ENCODE measurements around the gene ANAPC10.

The ANAPC10 gene

DNA sequence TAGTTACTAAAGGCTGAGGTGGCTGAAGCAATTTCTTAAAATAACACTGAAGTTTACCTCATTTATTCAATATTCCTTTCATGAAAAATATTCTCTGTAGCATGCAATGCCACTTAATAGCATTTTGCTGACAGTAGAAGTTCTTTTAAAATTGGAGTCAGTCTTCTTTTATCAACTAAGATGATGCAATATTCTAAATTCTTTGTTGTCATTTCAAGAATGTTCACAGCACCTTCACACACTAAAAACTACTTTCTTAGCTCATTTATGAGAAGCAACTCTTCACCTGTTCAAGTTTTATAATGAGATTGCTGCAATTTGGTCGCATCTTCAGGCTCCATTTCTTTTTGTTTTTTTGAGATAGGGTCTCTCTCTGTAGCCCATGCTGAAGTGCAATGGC lies 48.8 kb downstream of the ANAPC10 start:
- TF ChIP-seq, protein P1, sequence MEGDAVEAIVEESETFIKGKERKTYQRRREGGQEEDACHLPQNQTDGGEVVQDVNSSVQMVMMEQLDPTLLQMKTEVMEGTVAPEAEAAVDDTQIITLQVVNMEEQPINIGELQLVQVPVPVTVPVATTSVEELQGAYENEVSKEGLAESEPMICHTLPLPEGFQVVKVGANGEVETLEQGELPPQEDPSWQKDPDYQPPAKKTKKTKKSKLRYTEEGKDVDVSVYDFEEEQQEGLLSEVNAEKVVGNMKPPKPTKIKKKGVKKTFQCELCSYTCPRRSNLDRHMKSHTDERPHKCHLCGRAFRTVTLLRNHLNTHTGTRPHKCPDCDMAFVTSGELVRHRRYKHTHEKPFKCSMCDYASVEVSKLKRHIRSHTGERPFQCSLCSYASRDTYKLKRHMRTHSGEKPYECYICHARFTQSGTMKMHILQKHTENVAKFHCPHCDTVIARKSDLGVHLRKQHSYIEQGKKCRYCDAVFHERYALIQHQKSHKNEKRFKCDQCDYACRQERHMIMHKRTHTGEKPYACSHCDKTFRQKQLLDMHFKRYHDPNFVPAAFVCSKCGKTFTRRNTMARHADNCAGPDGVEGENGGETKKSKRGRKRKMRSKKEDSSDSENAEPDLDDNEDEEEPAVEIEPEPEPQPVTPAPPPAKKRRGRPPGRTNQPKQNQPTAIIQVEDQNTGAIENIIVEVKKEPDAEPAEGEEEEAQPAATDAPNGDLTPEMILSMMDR (conservative IDR thresholded peaks at IDR 0.05; ENCODE audit: low read depth, low read length), result no peak
- H3K4me1 ChIP-seq (ENCODE audit: low read depth, poor library complexity, severe bottlenecking), result peaks cover 34% of the 10 kb centered on the region
- H3K4me3 ChIP-seq (IDR thresholded peaks at IDR 0.05; ENCODE audit: insufficient read depth, low read depth, low read length), result no peak overlapping the region
- H3K36me3 ChIP-seq (ENCODE audit: insufficient read depth), result no peaks in the 10 kb centered on the region
- H2AFZ ChIP-seq (ENCODE audit: low read depth), result no peak overlapping the region
- no peaks in the 10 kb centered on the region for H3K27me3 ChIP-seq (ENCODE audit: insufficient read depth, low read depth)
- 0 out of 2 replicates have a peak, but pooled peaks cover 6% of the 10 kb centered on the region for H3K79me2 ChIP-seq (ENCODE audit: insufficient read depth, low read depth)
- H3K4me2 ChIP-seq, result no peak overlapping the region
- H4K20me1 ChIP-seq (ENCODE audit: insufficient read depth), result no peaks in the 10 kb centered on the region
- no peak overlapping the region for H3K9ac ChIP-seq
- no peak overlapping the region for H3K27ac ChIP-seq

DNA sequence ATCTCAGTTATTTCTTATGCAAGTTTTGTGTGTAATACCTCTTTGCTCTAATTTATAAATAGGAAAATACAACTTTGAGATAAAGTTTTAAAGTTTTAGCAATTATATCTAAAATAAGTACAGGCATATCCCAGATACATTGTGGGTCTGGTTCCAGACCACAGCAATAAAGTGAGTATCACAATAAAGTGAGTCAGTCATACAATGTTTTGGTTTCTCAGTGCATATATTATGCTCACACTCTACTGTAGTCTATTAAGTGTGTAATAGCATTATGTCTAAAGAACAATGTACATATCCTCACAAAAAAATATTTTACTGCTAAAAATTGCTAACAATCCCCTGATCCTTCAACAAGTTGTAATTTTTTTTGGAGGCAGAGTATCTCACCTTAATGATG lies 49.2 kb downstream of the ANAPC10 start:
- H3K27ac ChIP-seq, result no peak overlapping the region
- no peaks in the 10 kb centered on the region for H3K27me3 ChIP-seq (ENCODE audit: insufficient read depth, low read depth)
- H3K4me3 ChIP-seq (IDR thresholded peaks at IDR 0.05; ENCODE audit: insufficient read depth, low read depth, low read length), result no peak overlapping the region
- TF ChIP-seq, protein P1 (conservative IDR thresholded peaks at IDR 0.05; ENCODE audit: low read depth, low read length), result no peak
- H4K20me1 ChIP-seq (ENCODE audit: insufficient read depth), result no peaks in the 10 kb centered on the region
- H3K4me2 ChIP-seq, result no peak overlapping the region
- H3K4me1 ChIP-seq (ENCODE audit: low read depth, poor library complexity, severe bottlenecking), result peaks cover 34% of the 10 kb centered on the region
- H3K79me2 ChIP-seq (ENCODE audit: insufficient read depth, low read depth), result 0 out of 2 replicates have a peak, but pooled peaks cover 6% of the 10 kb centered on the region
- no peak overlapping the region for H3K9ac ChIP-seq
- H2AFZ ChIP-seq (ENCODE audit: low read depth), result no peak overlapping the region
- H3K36me3 ChIP-seq (ENCODE audit: insufficient read depth), result no peaks in the 10 kb centered on the region

DNA sequence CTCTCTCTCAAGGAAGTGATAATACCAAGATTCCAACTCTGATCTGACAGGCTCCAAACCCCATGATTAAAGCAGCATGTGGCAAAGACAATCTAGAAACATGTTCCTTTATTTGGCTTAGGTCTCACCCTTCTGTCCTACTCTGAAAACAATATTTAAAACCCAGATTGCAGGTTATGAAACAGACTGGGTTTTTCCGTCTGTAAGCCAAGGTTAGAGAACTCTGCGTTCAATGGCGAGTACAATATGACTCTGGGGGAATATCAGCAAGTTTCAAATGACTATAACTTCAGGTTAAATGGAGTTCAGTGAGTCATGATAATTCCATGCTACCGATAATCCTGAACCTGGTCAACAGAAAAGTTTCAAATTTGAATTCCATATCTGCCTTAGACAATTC lies 50.8 kb downstream of the ANAPC10 start:
- Histone ChIP-seq H3K27me3 (ENCODE audit: insufficient read depth, low read depth) (no peaks in the 10 kb centered on the region), H3K27ac (no peak overlapping the region), H3K36me3 (ENCODE audit: insufficient read depth) (no peaks in the 10 kb centered on the region), H4K20me1 (ENCODE audit: insufficient read depth) (no peaks in the 10 kb centered on the region), H3K9ac (no peak overlapping the region), H3K79me2 (ENCODE audit: insufficient read depth, low read depth) (0 out of 2 replicates have a peak, but pooled peaks cover 6% of the 10 kb centered on the region), H2AFZ (ENCODE audit: low read depth) (no peak overlapping the region), H3K4me3 (IDR thresholded peaks at IDR 0.05; ENCODE audit: insufficient read depth, low read depth, low read length) (no peak overlapping the region), H3K4me2 (no peak overlapping the region), H3K4me1 (ENCODE audit: low read depth, poor library complexity, severe bottlenecking) (peaks cover 34% of the 10 kb centered on the region)
- TF ChIP-seq, protein P1 (conservative IDR thresholded peaks at IDR 0.05; ENCODE audit: low read depth, low read length), result no peak

DNA sequence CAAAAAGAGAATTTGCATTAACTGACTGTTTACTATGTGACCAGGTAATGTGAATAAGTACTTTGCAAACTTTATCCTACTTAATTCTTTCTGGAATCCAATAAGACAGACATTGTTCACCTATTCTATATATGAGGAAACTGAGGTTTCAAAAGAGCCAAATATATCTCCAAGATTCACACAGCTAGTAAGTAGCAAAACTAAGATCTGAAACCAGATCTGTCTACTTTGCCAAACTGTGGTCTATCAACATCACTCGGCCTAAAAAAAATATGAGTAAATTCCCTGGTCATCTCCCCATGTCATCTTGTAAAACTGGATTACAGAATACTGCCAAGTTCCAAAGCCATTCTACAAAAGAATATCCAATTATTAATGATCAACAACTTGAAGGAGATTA lies 52.8 kb downstream of the ANAPC10 start:
- Histone ChIP-seq H3K4me2 (peak overlapping the region; percentile 2; the same call in 1 of the 2 replicates), H3K4me1 (ENCODE audit: low read depth, poor library complexity, severe bottlenecking) (peaks cover 30% of the 10 kb centered on the region), H2AFZ (ENCODE audit: low read depth) (no peak overlapping the region), H3K27me3 (ENCODE audit: insufficient read depth, low read depth) (no peaks in the 10 kb centered on the region), H3K36me3 (ENCODE audit: insufficient read depth) (no peaks in the 10 kb centered on the region), H3K9ac (no peak overlapping the region), H3K4me3 (IDR thresholded peaks at IDR 0.05; ENCODE audit: insufficient read depth, low read depth, low read length) (no peak overlapping the region), H3K79me2 (ENCODE audit: insufficient read depth, low read depth) (0 out of 2 replicates have a peak, but pooled peaks cover 6% of the 10 kb centered on the region), H3K27ac (no peak overlapping the region), H4K20me1 (ENCODE audit: insufficient read depth) (no peaks in the 10 kb centered on the region)
- TF ChIP-seq, protein P1 (conservative IDR thresholded peaks at IDR 0.05; ENCODE audit: low read depth, low read length), result no peak
